Chondrocyte (in vitro differentiated cells): ENCODE measurements around the gene LPIN3. TPM values are rescaled to one million over a fixed set of nuclear protein-coding genes. Genes with fewer than 3 reads are reported as not detected.

ENCODE experiments used
- DNase-seq: peaks from one replicate; pipeline ENCODE4 v3.0.0; 2021; ENCODE audit warnings: mixed read lengths, low spot score
- H3K27ac Mint-ChIP-seq: one replicate; pipeline ENCODE4 v1.8.0; 2021; ENCODE audit warnings: mild to moderate bottlenecking, moderate library complexity, mixed read lengths; ENCODE audit not compliant: unreplicated experiment
- H3K27me3 Mint-ChIP-seq: 2 replicates; pipeline ENCODE4 v1.8.0; 2021; ENCODE audit warnings: low read depth, mixed read lengths
- H3K36me3 Mint-ChIP-seq: 2 replicates; pipeline ENCODE4 v1.8.0; 2021; ENCODE audit warnings: low read depth, mixed read lengths
- H3K4me1 Mint-ChIP-seq: 2 replicates; pipeline ENCODE4 v1.8.0; 2021; ENCODE audit warnings: low read depth, mild to moderate bottlenecking, mixed read lengths
- H3K4me3 Mint-ChIP-seq: one replicate; pipeline ENCODE4 v1.8.0; 2021; ENCODE audit warnings: mild to moderate bottlenecking, moderate library complexity, mixed read lengths; ENCODE audit not compliant: unreplicated experiment
- H3K9me3 Mint-ChIP-seq: 2 replicates; pipeline ENCODE4 v1.8.0; 2021; ENCODE audit warnings: low read depth, mixed read lengths
- total RNA-seq: library from RNA; stranded (reverse); gene quantifications from 3 replicates; pipeline ENCODE4 v1.2.1, GENCODE V29; 2021
- TF ChIP-seq, protein P1 (sequence below): fragments of 200-600 bp; sonication (generic); IDR thresholded peaks from 2 replicates; pipeline ENCODE4 v1.5.0; 2021; ENCODE audit warnings: antibody characterized with exemption, mild to moderate bottlenecking, moderate library complexity

The LPIN3 gene
- total RNA-seq, 1 donor from 2014 or later = 3.3 TPM

DNA sequence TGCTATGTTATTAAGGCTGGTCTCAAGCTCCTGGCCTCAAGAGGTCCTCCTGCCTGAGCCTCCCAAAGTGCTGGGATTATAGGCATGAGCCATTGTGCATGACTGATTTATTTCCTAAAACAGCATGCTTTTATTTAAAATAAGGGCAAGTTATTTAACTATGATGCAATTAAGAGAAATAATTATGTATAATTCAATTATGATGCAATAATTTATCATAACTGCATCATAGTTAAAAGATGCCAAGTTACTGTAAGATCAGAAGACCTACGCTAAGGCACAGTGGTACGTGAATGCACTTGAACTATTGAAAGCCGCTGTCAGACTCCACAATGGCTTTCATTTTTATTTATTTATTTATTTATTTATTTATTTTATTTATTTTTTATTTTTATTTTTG is 50.3 kb downstream of the LPIN3 start:
- H3K27me3 Mint-ChIP-seq = no peaks in the 10 kb centered on the region

DNA sequence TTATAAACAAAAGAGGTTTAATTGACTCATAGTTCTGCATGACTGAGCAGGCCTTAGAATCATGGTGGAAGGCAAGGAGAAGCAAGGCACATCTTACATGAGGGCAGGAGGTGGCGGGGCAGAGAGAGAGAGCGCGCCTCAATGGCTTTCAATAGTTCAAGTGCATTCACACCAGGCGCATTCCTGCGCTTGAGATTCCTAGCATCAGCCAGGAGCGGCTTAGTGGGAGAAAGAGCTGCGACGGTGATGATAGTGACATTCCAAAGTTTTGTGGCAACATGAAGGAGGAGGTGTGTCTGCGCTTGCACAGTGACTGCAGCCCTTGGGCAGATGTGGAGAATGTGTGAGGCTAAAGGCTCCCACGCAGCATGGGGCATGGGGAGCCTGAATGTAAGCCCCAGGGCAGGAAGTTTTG is 51.0 kb downstream of the LPIN3 start:
- Mint-ChIP-seq H3K27me3 (no peaks in the 10 kb centered on the region), H3K36me3 (no peaks in the 10 kb centered on the region), H3K4me1 (peaks cover 15% of the 10 kb centered on the region), H3K4me3 (no peak overlapping the region), H3K9me3 (no peaks in the 10 kb centered on the region), H3K27ac (no peak overlapping the region)
- TF ChIP-seq, protein P1, sequence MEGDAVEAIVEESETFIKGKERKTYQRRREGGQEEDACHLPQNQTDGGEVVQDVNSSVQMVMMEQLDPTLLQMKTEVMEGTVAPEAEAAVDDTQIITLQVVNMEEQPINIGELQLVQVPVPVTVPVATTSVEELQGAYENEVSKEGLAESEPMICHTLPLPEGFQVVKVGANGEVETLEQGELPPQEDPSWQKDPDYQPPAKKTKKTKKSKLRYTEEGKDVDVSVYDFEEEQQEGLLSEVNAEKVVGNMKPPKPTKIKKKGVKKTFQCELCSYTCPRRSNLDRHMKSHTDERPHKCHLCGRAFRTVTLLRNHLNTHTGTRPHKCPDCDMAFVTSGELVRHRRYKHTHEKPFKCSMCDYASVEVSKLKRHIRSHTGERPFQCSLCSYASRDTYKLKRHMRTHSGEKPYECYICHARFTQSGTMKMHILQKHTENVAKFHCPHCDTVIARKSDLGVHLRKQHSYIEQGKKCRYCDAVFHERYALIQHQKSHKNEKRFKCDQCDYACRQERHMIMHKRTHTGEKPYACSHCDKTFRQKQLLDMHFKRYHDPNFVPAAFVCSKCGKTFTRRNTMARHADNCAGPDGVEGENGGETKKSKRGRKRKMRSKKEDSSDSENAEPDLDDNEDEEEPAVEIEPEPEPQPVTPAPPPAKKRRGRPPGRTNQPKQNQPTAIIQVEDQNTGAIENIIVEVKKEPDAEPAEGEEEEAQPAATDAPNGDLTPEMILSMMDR = no peak
- DNase-seq = no peak

More for the DNA sequence above, 50.3 kb downstream of the LPIN3 start:
- no peaks in the 10 kb centered on the region for H3K36me3 Mint-ChIP-seq
- no peaks in the 10 kb centered on the region for H3K9me3 Mint-ChIP-seq
- no peak overlapping the region for H3K4me3 Mint-ChIP-seq
- H3K4me1 Mint-ChIP-seq = peaks cover 12% of the 10 kb centered on the region
- H3K27ac Mint-ChIP-seq = no peak overlapping the region
- TF ChIP-seq, protein P1 = no peak
- no peak for DNase-seq

DNA sequence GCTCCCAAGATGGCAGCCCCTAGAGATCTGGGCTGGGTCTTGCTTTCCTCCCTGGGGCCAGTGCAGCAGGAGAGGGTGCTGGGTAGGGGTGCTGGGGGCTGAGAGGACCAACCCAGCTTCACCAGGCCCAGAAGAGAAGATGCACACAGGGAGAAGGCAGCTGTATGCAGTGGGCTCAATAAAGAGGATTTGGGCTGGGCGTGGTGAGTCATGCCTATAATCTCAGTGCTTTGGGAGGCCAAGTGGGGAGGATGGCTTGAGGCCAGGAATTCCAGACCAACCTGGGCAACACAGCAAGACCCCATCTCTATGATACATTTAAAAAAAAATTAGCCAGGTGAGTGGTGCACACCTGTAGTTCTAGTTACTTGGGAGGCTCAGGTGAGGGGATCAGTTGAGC is 51.7 kb downstream of the LPIN3 start:
- Mint-ChIP-seq H3K27ac (no peak overlapping the region), H3K4me3 (no peak overlapping the region), H3K27me3 (no peaks in the 10 kb centered on the region), H3K9me3 (no peaks in the 10 kb centered on the region), H3K4me1 (peaks cover 15% of the 10 kb centered on the region), H3K36me3 (no peaks in the 10 kb centered on the region)
- TF ChIP-seq, protein P1 = no peak
- DNase-seq = no peak

DNA sequence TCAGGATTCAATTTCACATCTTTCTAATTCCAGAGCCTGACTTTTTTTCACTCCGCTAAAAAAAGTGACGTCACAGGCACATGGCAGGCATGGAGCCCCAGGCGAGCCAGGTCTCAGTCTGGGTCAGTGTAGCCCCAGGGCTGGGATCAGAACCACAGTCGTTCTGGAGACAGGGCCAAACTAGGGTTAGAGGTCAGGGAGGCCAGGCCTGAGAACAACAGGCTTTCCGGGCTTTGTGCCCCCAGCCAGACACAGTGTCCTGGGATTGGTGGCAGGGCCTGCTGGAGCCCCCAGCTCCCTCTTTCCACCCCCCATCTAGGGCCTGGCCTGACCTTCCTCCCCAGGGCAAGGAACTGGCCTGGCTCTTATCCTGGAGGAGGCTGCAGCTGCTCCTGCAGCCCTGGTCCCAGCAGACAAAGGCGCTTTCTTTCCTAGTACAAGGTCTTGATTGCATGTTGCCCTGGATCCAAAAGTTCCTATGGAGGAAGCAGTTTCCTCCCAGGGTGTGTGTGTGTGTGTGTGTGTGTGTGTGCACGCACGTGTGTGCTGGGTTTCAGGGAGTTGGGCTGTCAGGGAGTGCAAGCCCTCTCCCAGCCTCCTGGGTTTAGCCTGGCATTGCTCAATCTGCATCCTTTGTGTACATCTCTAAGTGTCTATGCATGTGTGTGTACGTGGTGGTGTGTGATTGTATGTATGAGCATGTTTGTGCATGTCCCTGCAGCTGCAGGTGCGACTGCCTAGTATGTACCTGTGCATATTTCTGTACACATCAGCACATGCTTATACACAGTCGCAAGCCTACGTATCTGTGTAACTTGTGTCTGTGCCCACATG is 52.5 kb downstream of the LPIN3 start:
- Mint-ChIP-seq H3K36me3 (no peaks in the 10 kb centered on the region), H3K27me3 (no peaks in the 10 kb centered on the region), H3K27ac (peak overlapping the region; percentile 32)

DNA sequence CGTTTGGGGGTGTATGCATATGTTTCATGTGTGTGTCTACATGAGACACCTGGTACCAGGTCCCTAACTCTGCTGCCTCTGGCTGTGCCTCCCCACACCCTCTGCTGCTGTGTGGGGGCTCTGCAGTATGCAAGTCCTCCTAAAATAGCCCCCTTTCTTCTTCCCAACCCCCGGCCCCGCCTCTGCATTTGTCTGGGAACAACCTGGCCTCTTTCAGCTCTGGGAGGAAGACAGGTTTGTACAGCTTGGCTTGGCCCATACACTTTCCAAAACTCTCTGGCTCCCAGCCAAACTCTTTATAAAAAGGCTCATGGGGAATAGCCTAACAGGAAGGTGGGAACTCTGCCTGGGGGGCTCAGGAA is 53.1 kb downstream of the LPIN3 start:
- no peaks in the 10 kb centered on the region for H3K27me3 Mint-ChIP-seq
- no peak for DNase-seq
- H3K27ac Mint-ChIP-seq = no peak overlapping the region
- H3K4me3 Mint-ChIP-seq = no peak overlapping the region
- no peaks in the 10 kb centered on the region for H3K36me3 Mint-ChIP-seq
- TF ChIP-seq, protein P1 = no peak
- H3K9me3 Mint-ChIP-seq = no peaks in the 10 kb centered on the region
- peaks cover 11% of the 10 kb centered on the region for H3K4me1 Mint-ChIP-seq

More for the DNA sequence above, 52.5 kb downstream of the LPIN3 start:
- Mint-ChIP-seq H3K4me1 (peaks cover 11% of the 10 kb centered on the region), H3K9me3 (no peaks in the 10 kb centered on the region), H3K4me3 (no peak overlapping the region)
- TF ChIP-seq, protein P1 = no peak
- no peak for DNase-seq
